DOHH2 (cell line): ENCODE data around the gene FLT3LG.
A peak's percentile ranks its signal among the peaks of the same experiment; 100 is the strongest.

Source experiments
- H3F3A ChIP-seq: fragments of 200-600 bp; sonication (generic), shearing (Covaris generic); 2 replicates; pipeline ENCODE4 v1.6.0; 2016; ENCODE audit warnings: antibody characterized with exemption, mild to moderate bottlenecking; ENCODE audit not compliant: control insufficient read depth, insufficient read depth
- H3K27ac ChIP-seq: fragments of 200-600 bp; sonication (generic); 2 replicates; pipeline ENCODE4 v1.5.1; 2014; ENCODE audit warnings: low read depth, mild to moderate bottlenecking, low read length, moderate library complexity
- H3K27me3 ChIP-seq: fragments of 200-600 bp; sonication (generic); 2 replicates; pipeline ENCODE4 v1.6.1; 2014; ENCODE audit warnings: mild to moderate bottlenecking, low read length, mixed read lengths; ENCODE audit not compliant: control insufficient read depth
- H3K36me3 ChIP-seq: fragments of 200-600 bp; sonication (generic); 2 replicates; pipeline ENCODE4 v1.6.1; 2014; ENCODE audit warnings: mild to moderate bottlenecking, low read length, moderate library complexity, mixed read lengths; ENCODE audit not compliant: control insufficient read depth
- H3K4me1 ChIP-seq: fragments of 200-600 bp; sonication (generic); 2 replicates; pipeline ENCODE4 v1.6.1; 2014; ENCODE audit warnings: mild to moderate bottlenecking, low read length, mixed read lengths; ENCODE audit not compliant: control insufficient read depth
- H3K4me2 ChIP-seq: fragments of 200-600 bp; sonication (generic); 2 replicates; pipeline ENCODE4 v1.6.0; 2014; ENCODE audit warnings: mild to moderate bottlenecking, low read length, moderate library complexity
- H3K4me3 ChIP-seq: fragments of 200-600 bp; sonication (generic); 2 replicates; pipeline ENCODE4 v1.5.1; 2014; ENCODE audit warnings: mild to moderate bottlenecking, low read length, mixed read lengths
- H3K79me2 ChIP-seq: fragments of 200-600 bp; sonication (generic); 2 replicates; pipeline ENCODE4 v1.6.1; 2014; ENCODE audit warnings: mild to moderate bottlenecking, low read length, mixed read lengths; ENCODE audit not compliant: control insufficient read depth
- H3K9me2 ChIP-seq: fragments of 200-600 bp; sonication (generic); replicated peaks from 2 replicates; pipeline ENCODE4 v1.6.1; 2014; ENCODE audit warnings: mild to moderate bottlenecking, low read length, mixed read lengths; ENCODE audit not compliant: control insufficient read depth
- H3K9me3 ChIP-seq: fragments of 200-600 bp; sonication (generic); 2 replicates; pipeline ENCODE4 v1.6.1; 2014; ENCODE audit warnings: antibody characterized with exemption, low read length, mixed read lengths; ENCODE audit not compliant: control insufficient read depth, insufficient read depth
- H4K20me1 ChIP-seq: fragments of 200-600 bp; sonication (generic); 2 replicates; pipeline ENCODE4 v1.6.0; 2014; ENCODE audit warnings: low read depth, mild to moderate bottlenecking, antibody characterized with exemption, low read length, moderate library complexity; ENCODE audit not compliant: control insufficient read depth, insufficient read depth
- EZH2phosphoT487 ChIP-seq: fragments of 200-600 bp; sonication (generic); IDR thresholded peaks from 2 replicates; pipeline ENCODE4 v1.6.1; 2017; ENCODE audit warnings: borderline replicate concordance, mild to moderate bottlenecking, antibody characterized with exemption, low read length, moderate library complexity, mixed read lengths
- TF ChIP-seq, protein P1 (sequence below): fragments of 200-600 bp; sonication (generic); IDR thresholded peaks from one replicate; pipeline ENCODE4 v1.5.1; 2014; ENCODE audit warnings: antibody characterized with exemption, mild to moderate bottlenecking, low read depth, low read length; ENCODE audit not compliant: poor library complexity, severe bottlenecking

The FLT3LG gene

GRCh38 chr19:49534632-49535385 lies 60.8 kb downstream of the FLT3LG start:
- no peaks in the 10 kb centered on the region for H4K20me1 ChIP-seq
- H3F3A ChIP-seq = peaks cover 5% of the 10 kb centered on the region; the same call in 1 of the 2 replicates
- no peaks in the 10 kb centered on the region for H3K79me2 ChIP-seq
- peak overlapping the region; percentile 98 for H3K4me2 ChIP-seq
- H3K4me3 ChIP-seq = peak overlapping the region; percentile 84
- TF ChIP-seq, protein P1, sequence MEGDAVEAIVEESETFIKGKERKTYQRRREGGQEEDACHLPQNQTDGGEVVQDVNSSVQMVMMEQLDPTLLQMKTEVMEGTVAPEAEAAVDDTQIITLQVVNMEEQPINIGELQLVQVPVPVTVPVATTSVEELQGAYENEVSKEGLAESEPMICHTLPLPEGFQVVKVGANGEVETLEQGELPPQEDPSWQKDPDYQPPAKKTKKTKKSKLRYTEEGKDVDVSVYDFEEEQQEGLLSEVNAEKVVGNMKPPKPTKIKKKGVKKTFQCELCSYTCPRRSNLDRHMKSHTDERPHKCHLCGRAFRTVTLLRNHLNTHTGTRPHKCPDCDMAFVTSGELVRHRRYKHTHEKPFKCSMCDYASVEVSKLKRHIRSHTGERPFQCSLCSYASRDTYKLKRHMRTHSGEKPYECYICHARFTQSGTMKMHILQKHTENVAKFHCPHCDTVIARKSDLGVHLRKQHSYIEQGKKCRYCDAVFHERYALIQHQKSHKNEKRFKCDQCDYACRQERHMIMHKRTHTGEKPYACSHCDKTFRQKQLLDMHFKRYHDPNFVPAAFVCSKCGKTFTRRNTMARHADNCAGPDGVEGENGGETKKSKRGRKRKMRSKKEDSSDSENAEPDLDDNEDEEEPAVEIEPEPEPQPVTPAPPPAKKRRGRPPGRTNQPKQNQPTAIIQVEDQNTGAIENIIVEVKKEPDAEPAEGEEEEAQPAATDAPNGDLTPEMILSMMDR = no peak
- no peak for TF ChIP-seq EZH2phosphoT487
- no peak overlapping the region for H3K27ac ChIP-seq
- no peaks in the 10 kb centered on the region for H3K9me3 ChIP-seq
- H3K36me3 ChIP-seq = no peaks in the 10 kb centered on the region
- H3K27me3 ChIP-seq = peaks cover 16% of the 10 kb centered on the region
- H3K4me1 ChIP-seq = peaks cover 33% of the 10 kb centered on the region
- no peaks in the 10 kb centered on the region for H3K9me2 ChIP-seq
